A204.1 (cell line): ENCODE data around the gene TREML4.

Source experiments
- FAIRE-seq: peaks from 2 replicates; lab custom pipeline; 2012; peaks lifted over from hg19 to GRCh38; lab: Jason Lieb, UNC

The TREML4 gene

DNA sequence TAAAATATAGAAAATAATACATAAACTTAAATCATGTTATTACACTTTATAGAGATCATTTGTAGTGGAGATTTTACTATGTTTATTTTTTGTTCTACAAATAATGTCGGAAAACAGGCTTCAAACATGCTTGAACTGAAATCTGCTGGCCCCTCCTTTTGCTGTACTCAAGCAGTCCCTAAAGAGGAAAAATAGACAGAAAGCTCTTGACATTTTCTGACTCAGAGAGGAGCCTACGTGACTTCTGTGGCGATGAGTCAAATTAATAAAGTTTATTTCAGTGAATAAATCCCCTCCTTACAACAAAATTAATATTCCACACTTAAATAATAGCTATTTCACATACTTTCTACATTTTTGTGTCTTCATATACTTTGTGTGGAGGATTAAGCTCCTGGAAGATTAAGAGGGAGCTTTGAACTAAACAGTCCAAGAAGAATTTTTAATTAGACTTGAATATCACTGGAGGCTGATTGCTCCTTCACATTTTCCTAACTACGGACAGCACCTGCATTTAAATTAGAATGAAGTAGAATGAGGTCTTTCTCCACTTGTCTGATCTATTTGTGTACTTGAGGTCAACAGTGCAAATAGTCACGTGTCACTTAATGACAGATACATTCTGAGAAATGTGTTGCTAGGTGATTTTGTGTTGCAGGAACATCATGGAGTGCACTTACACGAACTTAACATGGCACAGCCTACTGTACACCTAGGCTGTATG, 60.0 kb downstream of the TREML4 start:
- no peak for FAIRE-seq
